ENCODE results near the gene SLC45A2.

SLC45A2 gene

DNA sequence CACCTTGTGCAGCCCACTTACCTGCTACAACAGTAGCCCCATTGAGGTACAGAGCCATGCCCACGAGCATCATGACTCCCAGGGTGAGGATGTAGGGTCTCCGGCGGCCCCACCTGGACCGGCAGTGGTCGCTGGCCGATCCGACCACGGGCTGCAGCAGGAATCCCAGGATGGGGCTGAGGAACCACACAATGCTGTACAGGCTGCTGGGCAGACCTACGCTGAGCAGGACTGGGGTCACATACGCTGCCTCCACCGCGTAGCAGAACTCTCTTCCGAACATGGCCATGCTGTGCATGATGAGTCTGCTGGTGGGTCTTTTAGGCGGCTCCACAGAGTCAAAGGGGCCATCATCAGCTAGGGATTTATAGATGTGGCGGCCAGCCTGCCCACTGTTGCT lies 315 bp downstream of the SLC45A2 start:
- TF ChIP-seq, protein P1, sequence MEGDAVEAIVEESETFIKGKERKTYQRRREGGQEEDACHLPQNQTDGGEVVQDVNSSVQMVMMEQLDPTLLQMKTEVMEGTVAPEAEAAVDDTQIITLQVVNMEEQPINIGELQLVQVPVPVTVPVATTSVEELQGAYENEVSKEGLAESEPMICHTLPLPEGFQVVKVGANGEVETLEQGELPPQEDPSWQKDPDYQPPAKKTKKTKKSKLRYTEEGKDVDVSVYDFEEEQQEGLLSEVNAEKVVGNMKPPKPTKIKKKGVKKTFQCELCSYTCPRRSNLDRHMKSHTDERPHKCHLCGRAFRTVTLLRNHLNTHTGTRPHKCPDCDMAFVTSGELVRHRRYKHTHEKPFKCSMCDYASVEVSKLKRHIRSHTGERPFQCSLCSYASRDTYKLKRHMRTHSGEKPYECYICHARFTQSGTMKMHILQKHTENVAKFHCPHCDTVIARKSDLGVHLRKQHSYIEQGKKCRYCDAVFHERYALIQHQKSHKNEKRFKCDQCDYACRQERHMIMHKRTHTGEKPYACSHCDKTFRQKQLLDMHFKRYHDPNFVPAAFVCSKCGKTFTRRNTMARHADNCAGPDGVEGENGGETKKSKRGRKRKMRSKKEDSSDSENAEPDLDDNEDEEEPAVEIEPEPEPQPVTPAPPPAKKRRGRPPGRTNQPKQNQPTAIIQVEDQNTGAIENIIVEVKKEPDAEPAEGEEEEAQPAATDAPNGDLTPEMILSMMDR (IDR thresholded peaks at IDR 0.05; ENCODE audit: low read depth, low read length) = no peak
- no peak overlapping the region for H3K4me3 ChIP-seq (ENCODE audit: low read depth, low read length)

DNA sequence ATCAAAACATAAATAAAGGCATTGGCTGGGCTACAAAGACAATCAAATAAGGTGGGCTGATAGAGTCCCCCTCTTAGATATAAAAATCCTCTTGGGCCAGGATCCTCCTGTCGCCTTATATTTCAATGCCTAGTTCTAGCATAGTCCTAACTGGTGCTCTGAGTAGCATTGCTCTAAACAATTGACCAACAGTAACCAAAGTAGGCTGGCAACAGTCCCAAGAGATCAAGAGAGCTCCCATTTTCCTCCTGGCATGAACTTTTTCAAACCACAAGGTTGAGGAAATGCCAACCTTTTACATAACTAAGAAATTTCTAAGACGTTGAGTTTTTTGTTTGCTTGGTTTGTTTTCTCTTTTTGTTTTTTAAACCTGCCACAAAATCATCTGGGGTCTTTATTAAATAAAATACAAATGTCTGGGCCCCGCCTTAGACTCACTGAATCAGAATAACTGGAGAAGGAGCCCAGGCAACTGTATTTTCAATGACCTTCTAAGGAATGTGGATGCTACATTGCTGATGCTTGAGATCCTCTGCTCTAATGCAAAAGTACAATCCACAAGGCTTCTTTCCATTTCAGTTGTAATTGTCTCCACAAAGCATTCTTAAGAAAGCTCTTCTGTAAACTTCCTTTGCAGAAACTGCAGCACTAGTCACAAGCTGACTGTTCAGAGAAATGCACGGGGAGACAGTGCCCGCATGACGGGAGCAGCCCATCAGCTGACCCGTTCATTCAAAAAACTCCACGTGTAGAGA lies 2.9 kb downstream of the SLC45A2 start:
- TF ChIP-seq, protein P1 (IDR thresholded peaks at IDR 0.05; ENCODE audit: low read depth, low read length) = no peak
- no peak overlapping the region for H3K4me3 ChIP-seq (ENCODE audit: low read depth, low read length)

DNA sequence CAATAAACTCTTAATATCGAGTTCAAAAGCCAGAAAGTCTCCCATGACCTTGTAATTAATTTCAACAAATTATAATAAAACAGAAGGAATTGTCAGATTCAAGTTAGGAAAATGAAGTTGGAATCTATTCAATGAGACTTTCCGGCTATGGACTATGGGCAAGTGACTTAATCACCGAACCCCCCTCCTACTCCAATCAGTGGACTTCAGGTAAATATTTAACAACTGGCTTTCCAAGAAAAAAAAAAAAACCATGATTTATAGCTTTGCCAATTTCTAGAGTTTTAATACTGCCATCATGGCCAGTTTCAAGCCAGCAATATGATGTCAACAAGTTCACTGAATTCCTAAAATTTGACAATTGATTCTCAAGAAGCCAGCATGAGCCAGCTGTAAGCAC lies 4.5 kb downstream of the SLC45A2 start:
- H3K4me3 ChIP-seq (ENCODE audit: low read depth, low read length) = no peak overlapping the region
- TF ChIP-seq, protein P1 (IDR thresholded peaks at IDR 0.05; ENCODE audit: low read depth, low read length) = no peak

DNA sequence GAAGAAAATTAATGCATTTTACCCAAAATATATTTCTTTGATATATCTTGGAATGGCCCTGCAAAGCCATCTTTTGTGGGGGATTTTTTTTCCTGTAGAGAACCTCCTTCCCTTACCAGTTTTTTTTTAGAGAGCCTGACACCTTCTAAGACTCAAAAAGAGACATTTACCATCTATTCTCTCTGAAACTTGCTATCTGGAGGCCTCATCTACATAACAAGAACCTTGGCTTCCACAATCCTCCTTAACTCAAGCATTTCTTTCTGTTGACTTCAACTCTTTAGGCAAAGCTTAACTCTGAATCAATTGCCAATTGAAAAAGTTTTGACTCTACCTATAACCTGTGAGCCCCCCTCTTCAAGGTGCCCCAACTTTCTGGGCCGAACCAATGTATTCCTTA lies 6.2 kb downstream of the SLC45A2 start:
- TF ChIP-seq, protein P1 (IDR thresholded peaks at IDR 0.05; ENCODE audit: low read depth, low read length) = no peak
- no peak overlapping the region for H3K4me3 ChIP-seq (ENCODE audit: low read depth, low read length)

DNA sequence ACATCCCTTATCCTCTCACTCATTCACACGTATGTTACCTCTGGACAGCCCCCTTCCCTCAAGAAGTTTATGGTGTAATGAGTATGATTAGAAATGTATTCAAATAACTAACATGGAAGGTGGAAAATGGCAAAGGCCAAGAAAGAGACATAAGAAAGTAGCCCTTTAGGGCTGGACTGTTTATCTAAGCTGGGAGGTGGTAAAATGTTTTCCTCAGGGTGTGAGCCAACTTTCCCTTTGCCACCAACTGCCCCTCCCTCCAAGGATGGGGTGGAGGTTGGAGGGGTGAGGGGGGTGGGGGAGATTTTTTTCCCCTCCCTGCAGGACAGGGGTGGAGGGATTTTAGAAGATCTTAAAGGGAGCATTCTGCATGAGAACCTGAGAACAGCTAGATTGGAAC lies 8.2 kb downstream of the SLC45A2 start:
- TF ChIP-seq, protein P1 (IDR thresholded peaks at IDR 0.05; ENCODE audit: low read depth, low read length) = no peak
- no peak overlapping the region for H3K4me3 ChIP-seq (ENCODE audit: low read depth, low read length)

DNA sequence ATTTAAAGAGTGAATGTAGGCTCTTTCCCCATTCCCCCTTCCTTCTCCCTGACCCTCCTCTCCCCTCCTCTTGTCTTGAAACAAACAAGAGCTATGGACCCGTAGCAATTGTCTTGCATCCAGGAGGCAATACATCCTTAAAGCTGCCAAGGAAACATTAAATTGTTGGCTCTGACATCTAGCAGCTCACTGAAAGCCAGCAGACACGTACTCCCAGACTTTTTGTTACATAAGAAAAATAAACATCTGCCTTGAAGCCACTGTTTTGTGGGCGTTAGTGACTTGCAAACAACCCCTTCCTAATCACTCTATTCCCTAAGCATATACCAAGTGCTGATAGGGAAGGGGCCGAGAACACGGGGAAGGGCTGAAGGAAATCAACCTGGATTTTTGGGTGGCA lies 8.6 kb downstream of the SLC45A2 start:
- TF ChIP-seq, protein P1 (IDR thresholded peaks at IDR 0.05; ENCODE audit: low read depth, low read length) = no peak
- no peak overlapping the region for H3K4me3 ChIP-seq (ENCODE audit: low read depth, low read length)

DNA sequence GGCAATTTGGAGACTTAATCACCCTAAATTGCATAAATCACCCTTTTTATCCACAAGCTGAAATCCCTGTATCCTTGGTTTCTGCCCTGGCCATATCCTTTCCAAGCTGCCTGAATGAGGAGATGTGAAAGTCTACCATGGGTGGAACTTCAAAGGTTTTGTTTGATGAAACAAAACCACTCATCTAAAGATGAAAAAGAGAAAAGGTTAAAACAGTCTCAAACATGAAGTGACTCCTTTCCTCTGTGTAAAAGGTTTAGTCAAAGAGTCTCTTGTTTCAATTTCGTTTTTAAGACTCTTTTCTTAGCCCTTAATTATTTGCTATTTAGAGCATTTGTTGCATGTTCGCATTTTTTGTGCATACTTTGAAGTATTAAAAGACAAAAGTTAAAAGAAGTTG lies 11.2 kb downstream of the SLC45A2 start:
- TF ChIP-seq, protein P1 (IDR thresholded peaks at IDR 0.05; ENCODE audit: low read depth, low read length) = no peak
- no peak overlapping the region for H3K4me3 ChIP-seq (ENCODE audit: low read depth, low read length)
